HL-60/S4 treated with phorbol 12-myristate 13-acetate at 8.2 ng/mL for 4 days and 3 days (cell line): Measurements from ENCODE around the gene TNNT1.

ENCODE experiments used
- in situ Hi-C: fragments of 300-500 bp; cut with MboI; formaldehyde crosslinking; loops from 2 replicates; pipeline ENCODE4 v1.15.0; 2022; ENCODE audit warnings: low sequenced_read_pairs

TNNT1 gene

DNA sequence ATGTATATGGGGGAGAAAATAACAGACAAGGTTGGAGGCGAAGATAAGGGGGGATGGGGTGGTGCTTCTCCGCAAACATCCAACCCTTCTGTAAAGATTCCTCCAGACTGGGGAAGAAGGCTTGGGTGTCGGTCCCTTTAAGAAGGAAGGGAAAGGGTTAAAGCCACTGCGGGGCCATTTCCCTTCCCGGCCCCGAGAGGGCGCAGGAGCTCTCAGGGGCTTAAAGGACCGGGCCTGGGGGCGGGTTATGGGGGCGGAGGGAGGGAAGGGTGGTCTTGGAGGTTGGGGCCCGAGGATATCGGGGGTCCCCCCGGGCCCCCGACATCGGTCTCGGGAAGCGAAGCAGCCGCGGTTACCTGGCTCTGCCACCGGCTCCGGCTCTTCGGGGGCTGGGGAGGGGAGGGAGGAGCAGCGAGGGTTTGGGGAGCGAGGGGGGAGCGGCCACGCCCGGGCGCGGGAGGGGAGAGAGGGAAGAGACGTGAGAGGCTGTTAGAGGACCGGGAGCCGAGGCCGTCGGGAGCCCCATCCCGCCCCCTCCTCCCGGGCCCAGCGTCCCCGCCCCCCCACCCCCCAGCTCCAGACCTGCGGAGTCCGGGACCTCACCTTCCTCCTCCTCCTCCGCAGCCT, 2.8 kb downstream of the TNNT1 start:
- in situ Hi-C loops: no loop called here

DNA sequence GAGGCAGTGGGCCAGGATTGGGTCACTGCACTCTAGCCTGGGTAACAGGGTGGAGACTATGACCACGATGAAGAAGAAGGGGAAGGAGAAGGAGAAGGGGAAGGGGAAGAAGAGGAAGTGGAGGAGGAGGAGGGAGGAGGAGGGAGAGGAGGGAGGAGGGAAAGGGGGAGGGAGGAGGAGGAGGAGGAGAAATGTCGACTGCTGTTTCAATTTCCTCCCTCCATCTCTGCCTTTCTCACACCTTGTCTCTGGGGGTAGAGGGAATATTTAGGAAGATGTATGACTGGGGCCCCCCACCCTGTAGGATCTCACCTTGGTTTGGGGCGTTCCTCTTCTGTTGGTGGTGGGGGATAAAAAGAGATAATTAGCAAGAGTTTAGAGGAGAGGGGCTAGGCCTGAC, 3.8 kb downstream of the TNNT1 start:
- in situ Hi-C loops: no loop called here

DNA sequence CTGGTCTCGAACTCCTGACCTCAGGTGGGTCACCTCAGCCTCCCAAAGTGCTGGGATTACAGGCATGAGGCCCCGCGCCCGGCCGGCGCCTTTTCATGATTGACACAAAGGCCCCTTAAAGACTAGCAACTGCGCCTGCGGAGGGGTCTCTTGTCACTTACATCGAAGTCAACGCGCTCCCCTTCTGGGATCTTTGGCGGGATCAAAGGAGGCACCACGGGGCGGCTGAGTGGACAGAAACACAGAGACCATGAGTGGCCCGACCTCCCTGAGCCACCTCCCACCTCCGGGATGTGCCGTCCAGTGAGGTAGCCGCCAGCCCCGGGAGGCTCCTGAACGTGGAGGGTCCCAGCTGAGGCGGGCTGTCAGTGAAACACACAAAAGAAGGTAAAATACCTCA, 7.3 kb downstream of the TNNT1 start:
- in situ Hi-C loops: no loop called here

DNA sequence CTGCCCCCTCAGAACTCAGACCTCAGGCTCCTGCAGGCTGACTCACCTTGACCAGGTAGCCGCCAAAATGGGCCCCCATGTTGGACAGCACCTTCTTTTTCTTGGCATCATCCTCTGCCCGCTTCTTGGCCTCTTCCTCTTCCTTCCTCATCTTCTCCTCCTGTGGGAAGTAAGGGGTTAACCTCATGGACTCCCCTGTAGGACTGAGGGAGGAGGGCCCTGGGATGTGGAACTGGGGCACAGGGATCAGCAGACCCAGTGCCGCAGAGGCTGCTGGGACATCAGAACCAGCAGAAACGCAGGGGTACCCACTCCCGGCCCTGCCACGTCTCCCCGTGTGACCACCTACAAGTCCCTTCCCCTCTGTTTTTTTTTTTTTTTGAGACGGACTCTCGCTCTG, 11.1 kb downstream of the TNNT1 start:
- in situ Hi-C loops: no loop called here

DNA sequence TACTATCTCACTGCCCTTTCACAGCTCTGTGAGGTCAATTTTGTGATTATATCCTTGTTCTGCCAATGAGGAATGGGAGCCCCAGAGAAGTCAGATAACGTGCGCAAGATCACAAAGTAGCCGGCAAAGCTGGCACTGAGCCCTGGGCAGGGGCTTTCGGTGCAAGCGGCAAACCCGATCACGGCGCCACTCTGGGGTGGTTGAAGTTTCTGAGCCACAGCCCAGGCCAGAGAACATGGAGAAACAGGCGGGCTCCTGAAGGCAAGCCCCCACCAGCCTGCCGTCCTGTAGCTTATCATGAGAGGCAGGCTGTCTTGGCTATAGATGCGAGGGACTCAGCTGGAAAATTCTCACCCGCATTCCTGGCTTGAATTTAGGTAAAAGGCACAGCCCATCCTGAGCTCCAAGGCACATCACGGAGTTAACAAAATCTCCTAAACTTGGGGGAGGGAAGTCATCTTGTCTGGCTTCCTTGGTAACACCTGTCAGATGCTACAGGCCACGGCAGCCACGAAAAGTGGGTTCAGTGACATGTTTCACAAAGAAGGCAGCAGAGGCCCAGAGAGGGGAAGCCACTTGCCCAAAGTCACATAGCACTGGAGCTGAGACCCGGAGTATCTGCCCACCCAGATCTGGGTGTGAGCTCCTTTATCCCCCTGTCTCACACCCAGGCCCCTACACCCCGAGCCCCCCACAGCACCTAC, 12.5 kb downstream of the TNNT1 start:
- in situ Hi-C loops: no loop called here

DNA sequence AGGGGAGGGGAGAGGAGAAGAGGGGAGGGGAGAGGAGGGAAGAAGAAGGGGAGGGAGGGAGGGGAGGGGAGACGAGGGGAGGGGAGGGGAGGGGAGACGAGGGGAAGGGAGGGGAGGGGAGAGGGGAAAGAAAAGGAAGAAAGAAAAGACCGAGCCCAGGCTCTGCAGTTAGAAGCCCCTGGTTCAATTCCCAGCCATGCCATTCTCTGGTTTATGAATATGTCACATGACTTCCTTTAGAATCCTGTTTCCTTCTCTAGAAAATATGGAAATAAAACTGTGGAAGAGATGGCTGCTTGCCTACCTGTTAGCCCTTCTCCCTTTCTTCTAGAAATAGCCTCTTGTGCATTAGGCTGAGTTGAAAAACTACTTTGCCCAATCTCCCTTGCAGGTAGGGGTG, 14.3 kb downstream of the TNNT1 start:
- in situ Hi-C loops: no loop called here

DNA sequence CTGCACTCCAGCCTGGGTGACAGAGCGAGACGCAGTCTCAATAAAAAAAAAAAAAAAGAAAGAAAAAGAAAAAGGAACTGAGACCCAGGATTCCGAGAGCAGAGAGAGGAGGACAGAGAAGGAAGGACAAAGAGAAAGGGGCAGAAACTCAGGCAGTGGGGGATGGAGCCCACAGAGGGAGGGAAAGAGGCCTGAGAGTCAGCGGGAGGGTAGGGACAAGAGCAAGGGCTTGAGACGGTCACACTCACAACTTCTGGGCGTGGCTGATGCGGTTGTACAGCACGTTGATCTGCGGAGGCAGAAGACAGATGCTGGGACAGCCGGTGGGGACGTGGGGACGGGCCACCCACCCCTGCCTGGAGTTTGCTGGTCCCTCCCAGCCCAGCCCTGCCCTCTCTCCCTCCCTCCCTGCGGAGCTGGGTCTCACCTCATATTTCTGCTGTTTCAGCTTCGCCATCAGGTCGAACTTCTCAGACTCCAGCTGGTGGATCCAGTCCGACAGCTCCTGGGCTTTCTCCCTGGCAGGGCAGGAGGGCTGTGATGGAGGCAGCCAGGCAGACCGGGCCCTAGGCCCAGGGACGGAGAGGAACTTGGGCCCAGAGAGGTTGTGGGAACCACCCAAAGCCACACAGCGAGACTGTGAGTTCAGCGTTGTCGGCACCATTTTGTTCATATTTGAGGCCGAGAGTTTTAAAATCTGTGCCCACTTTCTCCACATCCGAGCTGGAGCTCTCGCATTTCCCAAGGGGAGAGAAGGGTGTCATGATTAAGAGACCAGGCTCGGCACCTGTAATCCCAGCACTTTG, 15.2 kb downstream of the TNNT1 start:
- in situ Hi-C loops: no loop called here

DNA sequence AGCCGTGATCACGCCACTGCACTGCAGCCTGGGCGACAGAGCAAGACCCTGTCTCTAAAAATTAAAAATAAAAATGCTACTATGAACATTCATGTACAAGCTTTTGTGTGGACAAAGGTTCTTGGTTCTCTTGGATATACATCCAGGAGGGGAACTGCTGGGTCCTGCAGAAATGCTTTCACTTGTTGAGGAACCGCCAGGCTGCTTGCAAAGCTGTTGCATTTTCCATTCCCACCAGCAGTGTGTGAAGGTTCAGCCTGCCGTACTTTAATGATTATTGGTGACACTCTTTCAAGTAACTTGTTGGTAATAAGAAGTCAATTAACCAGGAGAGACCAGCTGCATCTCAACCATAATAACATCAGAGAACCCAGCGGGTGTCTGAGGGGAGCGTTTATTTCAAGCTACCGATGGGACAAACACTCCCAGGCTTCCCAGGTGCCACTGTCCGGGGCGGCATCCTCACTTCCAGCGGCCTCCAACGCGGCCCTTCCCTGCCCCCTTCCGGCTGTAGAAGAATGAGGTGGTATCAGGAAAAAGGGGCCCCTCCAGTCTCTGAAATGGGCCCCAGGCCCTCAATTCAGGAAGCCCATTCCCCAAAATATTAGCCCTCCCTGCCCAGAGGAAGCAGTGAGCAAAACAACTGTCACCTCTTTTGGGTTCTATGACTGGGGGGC, 16.4 kb downstream of the TNNT1 start:
- in situ Hi-C loops: no loop called here

DNA sequence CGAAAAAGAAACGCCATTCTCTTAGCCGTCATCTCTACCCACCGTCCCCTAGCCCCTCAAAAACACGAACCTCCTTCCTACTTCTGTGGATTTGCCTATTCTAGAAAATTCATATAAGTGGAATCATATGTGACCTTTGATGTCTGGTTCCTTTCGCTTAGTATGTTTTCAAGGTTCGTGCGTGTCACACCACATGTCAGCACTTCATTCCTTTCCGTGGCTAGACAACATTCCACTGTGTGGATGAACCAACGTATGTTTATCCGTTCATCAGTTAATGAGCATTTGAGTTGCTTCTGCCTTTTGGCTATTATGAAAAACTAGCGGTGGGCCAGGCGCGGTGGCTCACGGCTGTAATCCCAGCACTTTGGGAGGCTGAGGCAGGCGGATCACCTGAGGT, 17.6 kb downstream of the TNNT1 start:
- in situ Hi-C loops: no loop called here

DNA sequence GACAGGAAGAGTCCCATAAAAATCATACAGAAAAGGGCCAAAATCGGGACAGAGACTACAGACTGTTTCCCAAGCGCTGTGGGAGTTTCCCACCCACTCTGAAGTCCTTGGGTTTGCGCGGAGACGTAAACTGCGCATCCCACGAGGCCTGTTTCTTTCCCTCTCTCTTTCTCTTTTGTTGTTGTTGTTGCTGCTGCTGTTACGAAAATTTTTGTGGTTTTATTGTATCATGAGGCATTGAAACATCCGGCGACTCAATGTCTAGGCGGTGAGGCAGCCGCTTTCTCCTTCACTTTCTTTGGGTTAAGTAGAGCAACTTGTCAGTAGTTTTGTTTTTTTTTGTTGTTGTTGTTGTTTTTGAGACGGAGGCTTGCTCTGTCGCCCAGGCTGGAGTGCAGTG, 30.0 kb downstream of the TNNT1 start:
- in situ Hi-C loops: no loop called here

DNA sequence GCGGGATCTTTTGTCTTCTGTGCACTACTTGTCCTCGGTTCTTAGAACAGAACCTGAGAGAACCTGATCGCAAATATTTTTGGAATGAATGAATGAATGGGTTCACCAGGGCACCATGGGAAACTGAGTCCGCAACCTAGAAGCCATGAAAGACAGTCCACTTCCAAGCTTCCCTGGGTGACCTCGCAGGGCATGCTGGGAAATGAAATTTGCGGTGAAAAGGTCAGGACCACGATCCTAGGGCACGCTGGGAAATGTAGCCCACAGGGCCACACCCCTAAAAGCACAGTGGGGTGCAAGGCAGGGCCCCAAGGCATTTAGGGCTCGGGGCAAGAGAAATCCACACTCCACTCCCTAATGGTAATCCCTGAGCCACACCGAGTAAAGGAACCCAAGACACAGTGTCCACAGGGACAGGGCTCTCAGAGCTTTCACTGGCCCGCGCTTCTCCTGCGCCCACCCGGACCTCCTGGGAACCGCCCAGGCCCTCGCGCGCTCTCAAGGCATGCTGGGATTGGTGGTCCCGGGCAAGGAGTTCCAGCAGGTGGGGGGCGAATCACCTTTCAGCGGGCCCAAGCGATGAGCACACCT, 30.5 kb downstream of the TNNT1 start:
- in situ Hi-C loops: no loop called here

DNA sequence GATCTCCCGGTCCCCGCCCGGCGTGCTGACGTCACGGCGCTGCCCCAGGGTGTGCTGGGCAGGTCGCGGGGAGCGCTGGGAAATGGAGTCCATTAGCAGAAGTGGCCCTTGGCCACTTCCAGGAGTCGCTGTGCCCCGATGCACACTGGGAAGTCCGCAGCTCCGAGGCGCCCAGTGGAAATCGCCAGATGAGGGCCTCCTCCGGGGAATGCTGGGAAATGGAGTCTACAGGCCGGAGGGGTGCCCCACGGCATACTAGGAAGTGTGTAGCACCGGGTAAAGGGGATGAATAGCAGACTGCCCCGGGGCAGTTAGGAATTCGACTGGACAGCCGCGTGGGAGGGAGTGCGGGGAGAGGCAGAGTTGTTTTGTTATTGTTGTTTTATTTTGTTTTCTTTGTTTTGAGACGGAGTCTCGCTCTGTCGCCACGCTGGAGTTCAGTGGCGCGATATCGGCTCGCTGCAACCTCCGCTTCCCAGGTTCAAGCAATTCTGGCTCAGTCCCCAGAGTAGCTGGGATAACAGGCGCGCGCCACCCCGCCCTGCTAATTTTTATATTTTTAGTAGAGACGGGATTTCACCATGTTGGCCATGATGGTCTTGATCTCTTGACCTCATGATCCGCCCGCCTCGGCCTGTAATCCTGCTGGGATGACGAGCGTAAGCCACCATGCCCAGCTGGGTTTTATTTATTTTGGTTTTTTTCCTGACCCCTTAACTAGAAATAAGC, 31.2 kb downstream of the TNNT1 start:
- in situ Hi-C loops: no loop called here

DNA sequence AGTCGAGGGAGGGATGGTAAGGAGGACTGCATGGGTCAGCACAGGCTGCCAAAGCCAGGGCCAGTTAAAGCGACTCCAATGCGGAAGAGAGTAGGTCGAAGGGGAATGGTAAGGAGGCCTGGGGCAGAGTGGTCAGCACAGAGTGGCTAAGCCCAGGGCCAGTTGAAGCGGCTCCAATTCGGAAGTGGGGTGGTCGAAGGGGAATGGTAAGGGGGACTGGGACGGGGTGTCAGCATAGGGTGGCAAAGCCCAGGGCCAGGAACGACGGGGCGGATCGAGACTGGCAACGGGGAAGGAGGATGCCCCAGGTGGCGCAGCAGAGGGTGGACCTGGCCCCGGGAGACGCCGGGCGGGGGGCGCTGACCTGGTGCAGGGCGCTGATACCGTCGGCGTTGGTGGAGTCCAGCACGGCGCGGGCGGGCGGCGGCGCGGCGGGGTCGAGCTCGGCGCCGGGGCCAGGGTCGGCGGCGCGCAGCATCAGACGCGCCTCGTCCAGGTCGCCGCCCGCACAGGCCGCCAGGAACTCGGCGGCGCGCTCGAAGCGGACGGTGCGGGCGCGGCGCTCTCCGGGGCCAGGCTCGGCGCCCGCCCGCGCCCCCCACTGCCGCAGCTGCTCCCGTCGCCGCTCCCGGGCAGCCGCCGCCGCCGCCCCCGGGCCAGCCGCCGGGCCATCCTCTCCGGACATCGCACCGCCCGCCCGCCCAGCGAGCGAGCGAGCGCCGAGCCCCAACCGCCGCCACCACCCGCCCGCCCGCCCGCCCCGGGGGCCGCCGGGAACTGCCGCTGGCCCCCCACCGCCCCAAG, 31.9 kb downstream of the TNNT1 start, which contains the start of gene PPP1R12C:
Gene PPP1R12C, minus strand, starts transcription at position 779 of the 804 bp plus-strand sequence. Its CDS starts 94 bp downstream, at position 685.
- in situ Hi-C loops: no loop called here

DNA sequence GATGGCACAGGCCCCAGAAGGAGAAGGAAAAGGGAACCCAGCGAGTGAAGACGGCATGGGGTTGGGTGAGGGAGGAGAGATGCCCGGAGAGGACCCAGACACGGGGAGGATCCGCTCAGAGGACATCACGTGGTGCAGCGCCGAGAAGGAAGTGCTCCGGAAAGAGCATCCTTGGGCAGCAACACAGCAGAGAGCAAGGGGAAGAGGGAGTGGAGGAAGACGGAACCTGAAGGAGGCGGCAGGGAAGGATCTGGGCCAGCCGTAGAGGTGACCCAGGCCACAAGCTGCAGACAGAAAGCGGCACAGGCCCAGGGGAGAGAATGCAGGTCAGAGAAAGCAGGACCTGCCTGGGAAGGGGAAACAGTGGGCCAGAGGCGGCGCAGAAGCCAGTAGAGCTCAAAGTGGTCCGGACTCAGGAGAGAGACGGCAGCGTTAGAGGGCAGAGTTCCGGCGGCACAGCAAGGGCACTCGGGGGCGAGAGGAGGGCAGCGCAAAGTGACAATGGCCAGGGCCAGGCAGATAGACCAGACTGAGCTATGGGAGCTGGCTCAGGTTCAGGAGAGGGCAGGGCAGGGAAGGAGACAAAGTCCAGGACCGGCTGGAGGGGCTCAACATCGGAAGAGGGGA, 32.7 kb downstream of the TNNT1 start:
- in situ Hi-C loops: no loop called here

DNA sequence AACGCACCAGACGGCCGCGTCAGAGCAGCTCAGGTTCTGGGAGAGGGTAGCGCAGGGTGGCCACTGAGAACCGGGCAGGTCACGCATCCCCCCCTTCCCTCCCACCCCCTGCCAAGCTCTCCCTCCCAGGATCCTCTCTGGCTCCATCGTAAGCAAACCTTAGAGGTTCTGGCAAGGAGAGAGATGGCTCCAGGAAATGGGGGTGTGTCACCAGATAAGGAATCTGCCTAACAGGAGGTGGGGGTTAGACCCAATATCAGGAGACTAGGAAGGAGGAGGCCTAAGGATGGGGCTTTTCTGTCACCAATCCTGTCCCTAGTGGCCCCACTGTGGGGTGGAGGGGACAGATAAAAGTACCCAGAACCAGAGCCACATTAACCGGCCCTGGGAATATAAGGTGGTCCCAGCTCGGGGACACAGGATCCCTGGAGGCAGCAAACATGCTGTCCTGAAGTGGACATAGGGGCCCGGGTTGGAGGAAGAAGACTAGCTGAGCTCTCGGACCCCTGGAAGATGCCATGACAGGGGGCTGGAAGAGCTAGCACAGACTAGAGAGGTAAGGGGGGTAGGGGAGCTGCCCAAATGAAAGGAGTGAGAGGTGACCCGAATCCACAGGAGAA, 33.5 kb downstream of the TNNT1 start:
- in situ Hi-C loops: no loop called here

DNA sequence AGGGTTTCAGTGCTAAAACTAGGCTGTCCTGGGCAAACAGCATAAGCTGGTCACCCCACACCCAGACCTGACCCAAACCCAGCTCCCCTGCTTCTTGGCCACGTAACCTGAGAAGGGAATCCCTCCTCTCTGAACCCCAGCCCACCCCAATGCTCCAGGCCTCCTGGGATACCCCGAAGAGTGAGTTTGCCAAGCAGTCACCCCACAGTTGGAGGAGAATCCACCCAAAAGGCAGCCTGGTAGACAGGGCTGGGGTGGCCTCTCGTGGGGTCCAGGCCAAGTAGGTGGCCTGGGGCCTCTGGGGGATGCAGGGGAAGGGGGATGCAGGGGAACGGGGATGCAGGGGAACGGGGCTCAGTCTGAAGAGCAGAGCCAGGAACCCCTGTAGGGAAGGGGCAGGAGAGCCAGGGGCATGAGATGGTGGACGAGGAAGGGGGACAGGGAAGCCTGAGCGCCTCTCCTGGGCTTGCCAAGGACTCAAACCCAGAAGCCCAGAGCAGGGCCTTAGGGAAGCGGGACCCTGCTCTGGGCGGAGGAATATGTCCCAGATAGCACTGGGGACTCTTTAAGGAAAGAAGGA, 34.4 kb downstream of the TNNT1 start:
- in situ Hi-C loops: no loop called here

DNA sequence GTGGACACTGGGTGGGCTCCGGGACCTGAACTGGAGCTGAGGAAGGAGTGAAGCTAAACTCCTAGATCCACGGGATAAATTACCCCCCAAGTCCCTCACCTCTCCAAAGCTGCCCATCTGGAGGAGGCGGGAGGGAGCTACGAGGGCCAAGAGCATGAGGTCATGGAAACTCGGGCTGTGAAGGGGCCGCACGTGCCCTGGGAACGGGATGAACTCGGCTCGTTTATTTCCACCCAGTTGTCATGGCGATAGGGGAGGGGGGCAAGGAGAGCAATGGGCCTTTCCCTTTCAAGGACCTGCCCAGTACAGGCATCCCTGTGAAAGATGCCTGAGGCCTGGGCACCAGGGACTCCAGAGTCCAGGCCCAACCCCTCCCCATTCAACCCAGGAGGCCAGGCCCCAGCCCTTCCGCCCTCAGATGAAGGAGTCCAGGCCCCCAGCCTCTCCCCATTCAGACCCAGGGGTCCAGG, 35.4 kb downstream of the TNNT1 start:
- in situ Hi-C loops: no loop called here
